ENCODE measurements around the gene SOWAHA. TPM values are rescaled to one million over a fixed set of nuclear protein-coding genes. Genes with fewer than 3 reads are reported as not detected.

Gene SOWAHA
- polyA plus RNA-seq, 3 donors: 4.2 to 4.5 (median 4.3) TPM

- DNase-seq (ENCODE audit: low read depth in 3 of 3, low spot score in 2 of 3): no peak
Measured at GRCh38 chr5:132824426-132824825, 11.3 kb downstream of the SOWAHA start.

- DNase-seq (ENCODE audit: low read depth in 3 of 3, low spot score in 2 of 3): no peak
Measured at GRCh38 chr5:132825033-132825833, 12.1 kb downstream of the SOWAHA start.

GRCh38 chr5:132825834-132826391 lies 12.8 kb downstream of the SOWAHA start:
- DNase-seq (ENCODE audit: low read depth in 3 of 3, low spot score in 2 of 3): no peak

- DNase-seq (ENCODE audit: low read depth in 3 of 3, low spot score in 2 of 3): no peak
Measured at GRCh38 chr5:132826424-132827082, 13.5 kb downstream of the SOWAHA start.

DNA sequence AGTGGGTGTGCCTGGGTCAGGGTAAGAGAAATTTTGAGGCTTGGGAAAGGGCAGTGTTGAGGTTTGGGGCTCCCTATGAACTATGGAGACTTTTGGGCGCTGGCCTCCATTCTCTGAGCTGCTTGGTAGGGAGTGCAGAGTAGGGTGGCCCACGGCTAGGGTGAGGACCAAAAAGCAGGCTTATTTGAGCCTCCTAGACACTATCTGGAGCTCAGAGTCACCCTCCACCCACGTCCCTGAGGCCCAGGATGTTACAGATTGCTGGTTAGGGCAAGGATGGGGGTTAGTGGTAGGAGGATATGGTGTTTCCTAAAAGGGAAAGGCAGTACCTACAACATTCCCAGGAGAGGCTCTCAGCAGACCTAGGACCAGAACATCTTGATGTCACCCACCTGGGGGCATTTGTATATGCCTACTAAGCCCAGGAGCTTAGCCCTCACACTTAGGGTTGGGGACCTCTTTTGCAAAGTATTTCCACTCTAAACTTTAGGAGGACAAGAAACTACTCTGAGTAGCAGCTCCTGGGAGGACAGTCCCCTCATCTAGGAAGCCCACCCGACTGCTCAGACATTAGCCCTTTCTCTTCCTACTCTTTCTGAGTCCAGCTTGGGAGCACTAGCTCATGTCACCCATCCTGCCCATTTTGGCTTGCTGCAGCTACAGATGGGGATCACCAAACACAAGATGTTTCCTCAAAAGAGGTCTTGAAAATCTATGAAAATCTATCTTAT lies 15.0 kb downstream of the SOWAHA start:
- no peak for DNase-seq (ENCODE audit: low read depth in 3 of 3, low spot score in 2 of 3)

DNA sequence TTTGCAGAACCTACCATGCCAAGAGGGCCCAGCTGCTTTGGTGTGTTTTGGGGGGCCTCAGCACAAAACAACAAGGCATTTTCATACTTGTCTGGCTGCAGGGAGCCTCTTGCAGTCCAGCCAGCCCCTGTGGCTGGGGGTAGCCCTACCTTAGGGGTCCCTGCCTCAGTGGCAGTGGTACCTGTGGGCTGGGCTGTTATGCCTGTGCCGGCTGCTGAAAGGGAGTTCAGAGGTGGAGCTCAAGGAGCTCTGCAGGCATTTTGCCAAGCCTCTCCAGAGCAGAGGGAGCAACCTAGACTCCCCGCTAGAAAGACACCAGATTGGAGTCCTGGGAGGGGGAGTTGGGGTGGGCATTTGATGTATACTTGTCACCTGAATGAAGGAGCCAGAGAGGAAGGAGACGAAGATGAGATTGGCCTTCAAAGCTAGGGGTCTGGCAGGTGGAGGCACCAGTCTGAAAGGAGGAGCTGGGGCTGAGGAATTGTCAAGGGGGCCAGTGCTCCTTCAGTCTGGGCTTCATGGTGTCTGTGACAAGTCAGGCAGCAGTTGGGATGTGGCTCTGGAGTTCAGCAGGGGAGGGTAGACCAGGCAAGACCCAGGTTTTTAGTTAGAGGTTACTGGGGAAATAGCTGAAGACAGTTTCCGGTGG lies 15.9 kb downstream of the SOWAHA start:
- no peak for DNase-seq (ENCODE audit: low read depth in 3 of 3, low spot score in 2 of 3)

GRCh38 chr5:132829742-132830435 lies 16.8 kb downstream of the SOWAHA start:
- peak in 1 of 3 donors; percentile 62 for DNase-seq (ENCODE audit: low read depth in 3 of 3, low spot score in 2 of 3)

DNA sequence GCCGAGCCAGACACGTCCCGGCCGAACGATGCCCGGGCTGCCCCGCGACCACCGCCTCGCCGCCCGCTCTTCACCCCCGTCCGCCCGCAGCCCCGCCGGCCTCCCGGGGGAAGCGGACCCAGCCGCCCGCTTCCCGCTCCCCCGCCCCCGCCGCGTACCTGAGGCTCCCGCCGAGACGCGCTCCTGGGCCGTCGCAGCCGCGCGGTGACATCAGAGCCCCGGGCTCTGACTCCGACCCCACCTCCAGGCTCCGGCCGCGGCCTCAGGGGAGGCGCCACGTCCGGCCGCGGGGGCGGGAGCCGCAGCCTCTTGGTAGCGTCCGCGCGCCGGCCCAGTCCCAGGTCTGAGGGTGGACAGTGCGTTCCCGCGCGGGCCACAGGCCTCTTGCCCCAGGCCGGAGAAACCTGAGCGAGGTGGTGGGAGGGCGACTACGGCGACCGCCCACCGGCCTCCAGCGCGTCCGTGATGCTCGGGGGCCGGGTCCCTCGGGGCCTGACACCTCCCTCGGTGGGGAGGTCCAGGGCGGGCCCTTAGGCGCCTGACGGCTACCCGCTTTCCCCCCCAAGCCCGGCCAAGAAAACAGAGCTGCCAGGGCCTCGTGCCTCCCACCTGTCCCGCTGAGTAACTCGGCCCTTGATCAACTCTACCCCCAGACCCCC lies 17.5 kb downstream of the SOWAHA start, which contains the start of gene SHROOM1:
SHROOM1 (minus strand) TSS at position 212 of the 659 bp plus-strand sequence. CDS start 4,507 bp downstream, outside the sequence.
- no peak for DNase-seq (ENCODE audit: low read depth in 3 of 3, low spot score in 2 of 3)

GRCh38 chr5:132831095-132831860 lies 18.2 kb downstream of the SOWAHA start:
- DNase-seq (ENCODE audit: low read depth in 3 of 3, low spot score in 2 of 3): no peak

DNA sequence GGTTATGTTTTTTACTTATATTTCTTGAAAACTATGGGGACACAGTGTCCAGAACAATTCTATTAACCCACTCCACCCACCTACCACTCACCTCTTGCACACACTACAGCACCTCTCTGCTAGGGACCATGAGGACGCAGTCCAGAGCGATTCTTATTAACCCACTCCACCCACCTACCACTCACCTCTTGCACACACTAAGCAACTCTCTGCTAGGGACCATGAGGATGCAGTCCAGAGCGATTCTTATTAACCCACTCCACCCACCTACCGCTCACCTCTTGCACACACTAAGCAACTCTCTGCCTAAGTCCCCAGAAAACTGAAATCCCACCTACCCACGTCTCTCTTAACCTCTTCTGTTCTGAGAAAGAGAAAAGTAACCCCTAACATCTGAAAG lies 19.5 kb downstream of the SOWAHA start:
- DNase-seq (ENCODE audit: low read depth in 3 of 3, low spot score in 2 of 3): no peak

GRCh38 chr5:132834057-132834456 lies 21.0 kb downstream of the SOWAHA start:
- no peak for DNase-seq (ENCODE audit: low read depth in 3 of 3, low spot score in 2 of 3)

DNA sequence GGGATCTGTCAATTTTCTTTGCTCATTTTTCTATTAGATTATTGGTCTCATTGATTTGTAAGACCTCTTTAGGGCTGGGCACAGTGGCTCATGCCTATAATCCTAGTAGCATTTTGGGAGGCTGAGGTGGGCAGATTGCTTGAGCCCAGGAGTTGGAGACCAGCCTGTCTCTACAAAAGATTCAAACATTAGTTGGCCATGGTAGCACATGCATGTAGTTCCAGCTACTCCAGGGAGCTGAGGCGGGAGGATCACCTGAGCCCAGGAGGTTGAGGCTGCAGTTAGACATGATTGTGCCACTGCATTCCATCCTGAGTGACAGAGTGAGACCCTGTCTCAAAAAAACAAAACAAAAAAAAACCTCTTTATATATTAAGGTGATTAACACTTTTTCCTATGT lies 23.8 kb downstream of the SOWAHA start:
- no peak for DNase-seq (ENCODE audit: low read depth in 3 of 3, low spot score in 2 of 3)

DNA sequence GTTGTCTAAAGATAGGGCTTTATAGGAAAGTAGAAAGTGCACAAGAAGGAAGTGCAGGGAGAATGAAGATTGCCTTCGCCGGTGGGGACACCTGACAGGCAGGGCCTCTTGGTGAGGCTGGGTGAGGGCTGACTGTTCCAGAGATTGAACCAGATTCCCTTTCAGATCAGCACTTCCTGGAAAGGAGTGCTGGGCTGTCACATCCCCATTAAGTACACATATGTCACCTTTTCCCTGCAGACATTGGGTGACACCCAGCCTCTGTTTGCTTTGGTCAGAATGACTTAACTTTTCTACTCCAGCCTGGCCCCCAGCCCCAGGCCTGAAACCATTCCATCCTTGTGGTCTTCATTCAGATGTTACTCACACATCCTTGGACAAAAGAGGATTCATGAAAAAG lies 24.8 kb downstream of the SOWAHA start:
- no peak for DNase-seq (ENCODE audit: low read depth in 3 of 3, low spot score in 2 of 3)

DNA sequence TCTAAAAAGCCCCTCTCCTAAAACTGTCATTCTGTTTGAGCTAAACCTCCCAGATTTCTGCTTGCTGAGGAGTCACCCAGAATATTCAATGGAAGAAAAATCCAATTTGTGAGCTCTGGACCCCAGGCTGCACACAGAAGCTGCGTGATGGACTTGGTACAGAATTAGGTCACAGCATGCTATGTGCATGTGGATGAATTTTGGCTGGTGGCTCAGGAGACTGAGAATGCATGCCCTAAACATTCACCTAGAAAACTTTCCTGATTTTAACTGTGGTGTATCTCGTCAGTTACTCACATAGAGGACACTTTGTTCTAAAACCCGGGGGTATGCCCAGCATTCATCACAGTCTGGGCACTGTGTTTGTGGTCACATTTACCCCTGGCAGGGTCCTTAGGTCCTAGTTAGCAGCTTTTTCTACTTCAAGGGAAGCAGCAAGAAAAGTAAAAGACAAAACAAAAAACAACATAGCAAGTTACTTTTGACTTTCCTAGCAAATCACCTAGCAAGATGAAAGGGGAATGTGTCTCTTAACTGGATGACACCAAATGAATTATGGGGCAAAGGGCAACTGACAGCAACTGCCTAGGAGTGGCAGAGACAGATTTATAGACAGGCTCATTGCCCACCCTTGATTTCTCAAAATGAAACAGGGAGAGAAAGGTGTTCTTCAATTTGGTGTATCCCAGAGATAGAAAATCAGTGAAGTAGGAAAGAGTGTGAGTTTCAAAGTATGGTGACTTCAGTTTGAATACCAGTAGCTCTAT lies 25.6 kb downstream of the SOWAHA start:
- DNase-seq (ENCODE audit: low read depth in 3 of 3, low spot score in 2 of 3): no peak

DNA sequence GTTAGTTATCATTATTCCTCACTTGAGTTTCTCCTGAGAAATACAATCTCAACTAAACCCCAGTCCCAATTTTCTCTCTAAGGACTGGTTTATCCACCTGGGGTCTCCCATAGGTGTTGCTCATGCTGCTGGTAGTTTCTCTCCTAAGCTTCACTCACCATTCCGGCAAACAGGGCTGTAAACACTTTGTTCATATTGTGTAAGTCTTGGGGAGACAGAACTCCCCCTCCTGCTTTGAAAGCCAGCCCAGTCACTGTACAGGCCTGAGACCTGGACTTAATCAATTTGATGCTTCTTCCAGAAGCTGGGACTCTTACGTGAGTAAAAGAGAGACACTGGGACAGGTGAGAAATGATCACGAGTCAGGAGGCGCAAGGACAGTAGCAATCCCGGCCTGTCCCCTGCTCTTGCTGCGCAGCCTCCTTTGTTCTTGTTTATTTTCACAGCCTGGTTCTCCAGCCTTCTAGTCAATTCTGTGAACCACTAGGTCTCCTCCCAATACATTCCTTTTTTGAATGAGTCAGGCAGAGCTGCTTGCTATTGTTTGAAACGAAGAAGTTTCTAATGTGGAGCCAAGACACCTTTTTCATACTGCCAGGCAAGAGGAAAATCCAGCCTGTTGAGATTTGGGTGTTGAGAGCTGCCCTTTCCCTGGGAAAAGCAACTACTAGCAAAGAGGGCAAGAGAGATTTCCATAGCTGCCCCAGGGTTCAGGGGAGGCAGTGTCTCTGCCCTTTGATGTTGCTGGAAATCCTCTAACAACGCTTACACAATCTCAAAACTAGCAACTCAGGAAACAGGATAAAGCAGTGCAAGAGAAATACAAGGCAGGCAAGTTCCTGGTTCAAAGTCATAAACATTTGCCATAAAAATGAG lies 26.6 kb downstream of the SOWAHA start:
- no peak for DNase-seq (ENCODE audit: low read depth in 3 of 3, low spot score in 2 of 3)

- DNase-seq (ENCODE audit: low read depth in 3 of 3, low spot score in 2 of 3): no peak
Measured at GRCh38 chr5:132840313-132840712, 27.2 kb downstream of the SOWAHA start.

DNA sequence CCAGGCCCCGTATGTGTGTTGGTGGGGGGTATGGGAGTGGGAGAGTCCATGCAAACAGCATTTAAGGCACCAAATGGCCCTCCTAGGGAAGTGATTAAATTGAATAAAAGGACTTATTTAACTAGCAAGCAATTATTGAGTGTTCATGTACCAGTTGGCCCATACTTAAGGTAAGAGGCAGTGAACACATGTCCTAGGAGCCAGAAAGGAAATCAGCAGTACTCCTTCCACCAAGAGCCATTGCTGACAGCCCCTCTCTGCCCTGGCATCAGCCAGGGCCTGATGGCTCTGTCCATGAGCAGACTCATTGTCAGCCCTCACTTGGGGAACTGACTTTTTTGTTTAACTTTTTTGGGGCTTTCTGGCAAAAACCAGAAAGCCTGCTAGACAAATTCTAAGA lies 27.8 kb downstream of the SOWAHA start:
- no peak for DNase-seq (ENCODE audit: low read depth in 3 of 3, low spot score in 2 of 3)

All from right renal cortex interstitium (tissue), 3 donors.